Testis (tissue), 3 donors: Measurements from ENCODE around the gene BCKDHB. TPM values are rescaled to one million over a fixed set of nuclear protein-coding genes. Genes with fewer than 3 reads are reported as not detected.
"Not testable (repeated sequence)": the region's sequence is repeated elsewhere in the genome, so short reads cannot be mapped to it uniquely, and the experiment has no call there.

ENCODE experiments used
- DNase-seq: peaks from one replicate; pipeline ENCODE4 v3.0.0-alpha.2; 2019
- H3K27ac ChIP-seq, 2 donors: fragments of 200-600 bp; sonication (generic); one replicate each; pipeline ENCODE4 v1.5.1; 2019
- H3K27me3 ChIP-seq: fragments of 200-600 bp; sonication (generic); one replicate; pipeline ENCODE4 v1.5.1; 2019
- H3K36me3 ChIP-seq: fragments of 200-600 bp; sonication (generic); one replicate; pipeline ENCODE4 v1.5.1; 2017; ENCODE audit warnings: low read depth; ENCODE audit errors: missing control alignments
- H3K4me1 ChIP-seq: fragments of 200-600 bp; sonication (generic); one replicate; pipeline ENCODE4 v1.5.1; 2019
- H3K4me3 ChIP-seq, 2 donors: fragments of 200-600 bp; sonication (generic); one replicate each; pipeline ENCODE4 v1.5.1; 2017 to 2019
- H3K9me3 ChIP-seq: fragments of 200-600 bp; sonication (generic); one replicate; pipeline ENCODE4 v1.5.1; 2017
- CTCF ChIP-seq, 3 experiments: fragments of 450-650 bp in 2 of 3; fragments of 200-600 bp in 1 of 3; sonication (generic) in 1 of 3; IDR thresholded peaks; one replicate each; pipeline ENCODE4 v1.5.1; 2016 to 2019; ENCODE audit warnings: antibody characterized with exemption in 3 of 3, mild to moderate bottlenecking in 2 of 3, moderate library complexity in 1 of 3
- POLR2A ChIP-seq: fragments of 450-650 bp; IDR thresholded peaks from one replicate; pipeline ENCODE4 v1.6.1; 2017; ENCODE audit warnings: antibody characterized with exemption, mild to moderate bottlenecking, moderate library complexity
- WGBS, 2 donors: methylation state at CpG; one replicate each; pipeline ENCODE4 v1.1.5; 2018; 5-methylcytosine and 5-hydroxymethylcytosine counted together
- intact Hi-C: fragments of 100-400 bp; cut with DNase I; formaldehyde crosslinking; loops from one replicate; pipeline ENCODE4 v1.15.1; 2023; ENCODE audit warnings: low total_unique reads
- polyA plus RNA-seq: library from polyadenylated mRNA; stranded (reverse); fragments of 350-450 nt; fragmentation: Illumina TruSeq; extraction: RNeasy Lipid Tissue Mini Kit (QIAGEN cat#74804); gene quantifications from one replicate; pipeline ENCODE4 v1.2.3, GENCODE V29; 2014; ENCODE audit warnings: low read depth, low replicate concordance; ENCODE audit not compliant: insufficient read depth
- total RNA-seq, 2 donors: library from RNA; depleted of rRNA; stranded (reverse); fragments of >200 nt; gene quantifications; one replicate each; pipeline ENCODE4 v1.2.3, GENCODE V29; 2016

The BCKDHB gene
- total and polyA plus RNA-seq, 3 donors from 2014 or later = 22.6 to 29.0 (median 23.3) TPM

- Histone ChIP-seq H3K27me3 (no peaks in the 10 kb centered on the region), H3K4me3 (no peak overlapping the region), H3K4me1 (no peaks in the 10 kb centered on the region), H3K27ac (no peak overlapping the region), H3K9me3 (no peaks in the 10 kb centered on the region), H3K36me3 (no peaks in the 10 kb centered on the region)
- intact Hi-C loops = no loop called here
- WGBS, 2 donors = 89 to 90% methylated on average over 5 of the region's 5 CpGs
- no peak for DNase-seq
- TF ChIP-seq POLR2A (no peak), CTCF (IDR thresholded peaks at IDR 0.05) (no peak)
Observed at GRCh38 chr6:80233958-80234357, 127.5 kb downstream of the BCKDHB start.

GRCh38 chr6:80234401-80234800, 127.9 kb downstream of the BCKDHB start:
- Histone ChIP-seq H3K27me3 (no peaks in the 10 kb centered on the region), H3K9me3 (no peaks in the 10 kb centered on the region), H3K4me1 (no peaks in the 10 kb centered on the region), H3K4me3 (no peak overlapping the region), H3K36me3 (no peaks in the 10 kb centered on the region), H3K27ac (no peak overlapping the region)
- DNase-seq = no peak
- WGBS, 2 donors = 77 to 80% methylated on average over 2 of the region's 2 CpGs
- intact Hi-C loops = no loop called here
- no peak for TF ChIP-seq POLR2A
- no peak for TF ChIP-seq CTCF (IDR thresholded peaks at IDR 0.05)

- DNase-seq = no peak
- Histone ChIP-seq H3K27me3 (no peaks in the 10 kb centered on the region), H3K4me3 (no peak overlapping the region), H3K4me1 (no peaks in the 10 kb centered on the region), H3K27ac (no peak overlapping the region), H3K9me3 (no peaks in the 10 kb centered on the region), H3K36me3 (no peaks in the 10 kb centered on the region)
- intact Hi-C loops = no loop called here
- WGBS, 2 donors = 92 to 98% methylated on average over 1 of the region's 1 CpG
- TF ChIP-seq POLR2A (no peak), CTCF (IDR thresholded peaks at IDR 0.05) (no peak)
Observed at GRCh38 chr6:80234908-80235307, 128.4 kb downstream of the BCKDHB start.

GRCh38 chr6:80235647-80236046, 129.2 kb downstream of the BCKDHB start:
- intact Hi-C loops = no loop called here

GRCh38 chr6:80238754-80239153, 132.3 kb downstream of the BCKDHB start:
- not testable (repeated sequence) for H3K4me3 ChIP-seq

More at GRCh38 chr6:80235647-80236046, 129.2 kb downstream of the BCKDHB start:
- H3K9me3 ChIP-seq = no peaks in the 10 kb centered on the region
- no peaks in the 10 kb centered on the region for H3K36me3 ChIP-seq
- TF ChIP-seq POLR2A (no peak), CTCF (IDR thresholded peaks at IDR 0.05) (no peak)
- H3K4me3 ChIP-seq = no peak overlapping the region
- no peaks in the 10 kb centered on the region for H3K4me1 ChIP-seq
- 90 to 94% methylated on average over 1 of the region's 1 CpG for WGBS, 2 donors
- DNase-seq = no peak
- H3K27ac ChIP-seq = no peak overlapping the region
- no peaks in the 10 kb centered on the region for H3K27me3 ChIP-seq

More at GRCh38 chr6:80238754-80239153, 132.3 kb downstream of the BCKDHB start:
- DNase-seq, H3K27me3 ChIP-seq, H3K4me1 ChIP-seq, H3K36me3 ChIP-seq, H3K9me3 ChIP-seq, H3K27ac ChIP-seq, intact Hi-C loops: not testable (repeated sequence)
- 94 to 95% methylated on average over 2 of the region's 2 CpGs for WGBS, 2 donors
